Astrocyte of the hippocampus (primary cell): ENCODE data around the gene ARMC2.

Experiments
- DNase-seq: peaks from one replicate; pipeline ENCODE4 v3.0.0; 2011; ENCODE audit warnings: low read depth, low spot score

ARMC2 gene

GRCh38 chr6:109015176-109015575, 167.0 kb downstream of the ARMC2 start:
- no peak for DNase-seq

- no peak for DNase-seq
Measured at GRCh38 chr6:109019911-109020310, 171.7 kb downstream of the ARMC2 start.

DNA sequence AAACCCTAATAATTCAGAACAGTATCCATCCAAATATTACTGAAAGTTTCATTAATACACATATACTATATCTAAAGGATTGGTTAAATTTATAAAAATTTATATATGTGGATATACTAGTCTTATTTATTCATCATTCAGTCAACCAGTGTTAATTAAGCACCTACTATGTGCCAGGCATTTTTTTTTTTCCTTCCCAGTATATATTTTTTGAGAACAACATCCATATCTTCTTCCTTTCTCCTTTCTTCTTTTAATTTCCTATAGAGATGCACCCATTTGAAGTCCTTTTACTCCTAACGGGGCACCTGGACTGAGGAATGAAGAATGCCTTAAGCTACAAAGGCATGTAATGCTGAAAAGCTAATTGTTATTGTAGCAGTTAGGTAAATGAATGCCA, 173.6 kb downstream of the ARMC2 start:
- DNase-seq, result no peak

DNA sequence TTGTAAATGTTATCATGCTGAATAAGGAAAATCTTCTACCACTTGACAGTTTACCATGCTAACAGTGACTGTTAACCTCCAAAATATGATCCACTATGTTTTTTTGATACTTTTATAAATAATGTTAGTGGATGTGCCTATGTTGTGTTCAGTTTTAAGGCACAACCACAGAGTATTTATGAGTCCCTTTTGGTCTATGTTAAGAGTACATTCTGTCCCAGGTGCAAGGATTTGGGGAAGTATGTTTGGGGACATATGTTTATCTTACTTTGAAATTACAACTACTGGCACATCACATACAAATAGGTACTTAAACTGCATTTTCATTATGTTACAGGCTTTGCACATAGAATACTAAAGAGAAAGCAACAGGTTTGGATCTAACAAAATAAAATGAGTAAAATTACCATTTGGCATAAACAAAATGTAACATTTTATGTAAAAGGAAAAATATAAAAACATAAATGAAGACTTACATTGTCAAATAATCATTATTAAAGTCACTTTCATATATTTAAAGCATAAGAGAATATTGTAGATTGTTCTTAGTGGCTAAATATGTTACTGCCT, 175.2 kb downstream of the ARMC2 start:
- no peak for DNase-seq
